ENCODE measurements around the gene PCID2. TPM values are rescaled to one million over a fixed set of nuclear protein-coding genes. Genes with fewer than 3 reads are reported as not detected.

The PCID2 gene
- total RNA-seq, 4 donors from 2014 or later = 28.0 to 44.2 (median 40.3) TPM

DNA sequence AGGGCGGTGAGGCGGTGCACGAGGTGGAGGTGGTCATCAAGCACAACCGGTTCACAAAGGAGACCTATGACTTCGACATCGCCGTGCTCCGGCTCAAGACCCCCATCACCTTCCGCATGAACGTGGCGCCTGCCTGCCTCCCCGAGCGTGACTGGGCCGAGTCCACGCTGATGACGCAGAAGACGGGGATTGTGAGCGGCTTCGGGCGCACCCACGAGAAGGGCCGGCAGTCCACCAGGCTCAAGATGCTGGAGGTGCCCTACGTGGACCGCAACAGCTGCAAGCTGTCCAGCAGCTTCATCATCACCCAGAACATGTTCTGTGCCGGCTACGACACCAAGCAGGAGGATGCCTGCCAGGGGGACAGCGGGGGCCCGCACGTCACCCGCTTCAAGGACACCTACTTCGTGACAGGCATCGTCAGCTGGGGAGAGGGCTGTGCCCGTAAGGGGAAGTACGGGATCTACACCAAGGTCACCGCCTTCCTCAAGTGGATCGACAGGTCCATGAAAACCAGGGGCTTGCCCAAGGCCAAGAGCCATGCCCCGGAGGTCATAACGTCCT lies 59.4 kb downstream of the PCID2 start:
- 91 to 95% methylated on average over 36 to 38 of the region's 38 CpGs for WGBS, 2 donors
- intact Hi-C loops (cut with DNase I; ENCODE audit: low total_unique reads) = no loop called here
- no peak overlapping the region for H3K4me3 ChIP-seq (ENCODE audit: low read depth, poor library complexity, severe bottlenecking)
- DNase-seq (ENCODE audit: low spot score in 2 of 2) = peak in 1 of 2 donors; percentile 85
- TF ChIP-seq, protein P1, sequence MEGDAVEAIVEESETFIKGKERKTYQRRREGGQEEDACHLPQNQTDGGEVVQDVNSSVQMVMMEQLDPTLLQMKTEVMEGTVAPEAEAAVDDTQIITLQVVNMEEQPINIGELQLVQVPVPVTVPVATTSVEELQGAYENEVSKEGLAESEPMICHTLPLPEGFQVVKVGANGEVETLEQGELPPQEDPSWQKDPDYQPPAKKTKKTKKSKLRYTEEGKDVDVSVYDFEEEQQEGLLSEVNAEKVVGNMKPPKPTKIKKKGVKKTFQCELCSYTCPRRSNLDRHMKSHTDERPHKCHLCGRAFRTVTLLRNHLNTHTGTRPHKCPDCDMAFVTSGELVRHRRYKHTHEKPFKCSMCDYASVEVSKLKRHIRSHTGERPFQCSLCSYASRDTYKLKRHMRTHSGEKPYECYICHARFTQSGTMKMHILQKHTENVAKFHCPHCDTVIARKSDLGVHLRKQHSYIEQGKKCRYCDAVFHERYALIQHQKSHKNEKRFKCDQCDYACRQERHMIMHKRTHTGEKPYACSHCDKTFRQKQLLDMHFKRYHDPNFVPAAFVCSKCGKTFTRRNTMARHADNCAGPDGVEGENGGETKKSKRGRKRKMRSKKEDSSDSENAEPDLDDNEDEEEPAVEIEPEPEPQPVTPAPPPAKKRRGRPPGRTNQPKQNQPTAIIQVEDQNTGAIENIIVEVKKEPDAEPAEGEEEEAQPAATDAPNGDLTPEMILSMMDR (IDR thresholded peaks at IDR 0.05) = no peak
- no peak for TF ChIP-seq POLR2A (IDR thresholded peaks at IDR 0.05)

DNA sequence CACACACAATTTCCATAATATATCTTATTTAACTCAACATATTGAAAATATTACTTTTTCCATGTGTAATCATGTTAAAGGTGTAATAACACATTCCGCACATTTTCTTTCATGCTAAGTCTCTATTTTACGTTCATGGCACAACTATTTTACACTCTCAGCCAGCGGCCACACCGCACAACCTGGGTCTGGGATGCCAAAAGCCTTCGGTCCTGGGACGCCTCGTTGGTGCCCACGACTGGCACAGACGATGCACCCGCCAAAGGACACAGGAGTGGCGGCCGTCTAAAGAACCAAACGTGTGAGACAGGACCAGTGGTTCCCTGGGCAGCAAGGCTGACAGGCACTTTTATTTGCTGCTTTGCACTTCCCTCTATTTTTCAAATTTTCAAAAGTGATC lies 60.1 kb downstream of the PCID2 start:
- WGBS, 2 donors = 89 to 93% methylated on average over 13 of the region's 13 CpGs
- TF ChIP-seq, protein P1 (IDR thresholded peaks at IDR 0.05) = no peak
- no peak for TF ChIP-seq POLR2A (IDR thresholded peaks at IDR 0.05)
- intact Hi-C loops (cut with DNase I; ENCODE audit: low total_unique reads) = no loop called here
- peak in 1 of 2 donors; percentile 76 for DNase-seq (ENCODE audit: low spot score in 2 of 2)
- no peak overlapping the region for H3K4me3 ChIP-seq (ENCODE audit: low read depth, poor library complexity, severe bottlenecking)

DNA sequence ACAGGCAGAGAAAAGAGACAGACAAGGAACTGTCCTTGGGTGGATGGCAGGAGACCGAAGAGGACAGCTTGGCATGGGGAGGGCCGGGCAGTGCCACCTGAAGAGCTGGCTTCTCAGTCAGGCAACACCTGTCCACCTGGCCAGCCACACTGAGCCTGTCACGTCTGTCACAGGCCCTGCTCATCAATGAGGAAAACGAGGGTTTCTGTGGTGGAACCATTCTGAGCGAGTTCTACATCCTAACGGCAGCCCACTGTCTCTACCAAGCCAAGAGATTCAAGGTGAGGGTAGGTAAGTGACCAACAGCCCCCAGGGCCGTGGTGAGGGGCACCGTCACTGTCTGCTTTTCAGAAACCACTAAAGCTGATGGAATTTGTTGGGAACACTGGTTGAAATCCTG lies 61.3 kb downstream of the PCID2 start:
- DNase-seq (ENCODE audit: low spot score in 2 of 2) = peak in 1 of 2 donors; percentile 39
- H3K4me3 ChIP-seq (ENCODE audit: low read depth, poor library complexity, severe bottlenecking) = no peak overlapping the region
- intact Hi-C loops (cut with DNase I; ENCODE audit: low total_unique reads) = no loop called here
- 88 to 89% methylated on average over 8 of the region's 8 CpGs for WGBS, 2 donors
- TF ChIP-seq, protein P1 (IDR thresholded peaks at IDR 0.05) = no peak
- TF ChIP-seq POLR2A (IDR thresholded peaks at IDR 0.05) = no peak

DNA sequence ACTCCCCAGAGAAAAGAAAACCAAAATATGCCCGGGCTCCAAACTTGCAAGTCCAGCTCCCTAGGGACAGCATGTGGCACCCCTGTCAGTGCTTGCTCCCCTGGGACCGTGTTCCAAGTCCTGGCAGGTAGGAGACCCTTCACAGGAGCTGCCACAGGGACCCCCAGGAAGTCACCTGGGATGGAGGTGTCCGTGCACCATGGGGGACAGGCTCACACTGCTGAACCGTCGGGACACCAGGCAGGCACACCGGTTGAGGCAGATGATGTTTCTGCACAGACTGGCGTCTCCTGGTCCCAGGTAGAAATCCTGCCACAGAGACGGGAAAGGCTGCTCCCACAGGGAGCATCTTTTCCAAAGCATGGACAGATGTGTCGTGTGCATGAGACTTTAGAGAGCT lies 61.7 kb downstream of the PCID2 start:
- TF ChIP-seq, protein P1 (IDR thresholded peaks at IDR 0.05) = no peak
- TF ChIP-seq POLR2A (IDR thresholded peaks at IDR 0.05) = no peak
- DNase-seq (ENCODE audit: low spot score in 2 of 2) = peak in 1 of 2 donors; percentile 66
- intact Hi-C loops (cut with DNase I; ENCODE audit: low total_unique reads) = no loop called here
- WGBS, 2 donors = 84 to 91% methylated on average over 9 of the region's 9 CpGs
- H3K4me3 ChIP-seq (ENCODE audit: low read depth, poor library complexity, severe bottlenecking) = no peak overlapping the region

DNA sequence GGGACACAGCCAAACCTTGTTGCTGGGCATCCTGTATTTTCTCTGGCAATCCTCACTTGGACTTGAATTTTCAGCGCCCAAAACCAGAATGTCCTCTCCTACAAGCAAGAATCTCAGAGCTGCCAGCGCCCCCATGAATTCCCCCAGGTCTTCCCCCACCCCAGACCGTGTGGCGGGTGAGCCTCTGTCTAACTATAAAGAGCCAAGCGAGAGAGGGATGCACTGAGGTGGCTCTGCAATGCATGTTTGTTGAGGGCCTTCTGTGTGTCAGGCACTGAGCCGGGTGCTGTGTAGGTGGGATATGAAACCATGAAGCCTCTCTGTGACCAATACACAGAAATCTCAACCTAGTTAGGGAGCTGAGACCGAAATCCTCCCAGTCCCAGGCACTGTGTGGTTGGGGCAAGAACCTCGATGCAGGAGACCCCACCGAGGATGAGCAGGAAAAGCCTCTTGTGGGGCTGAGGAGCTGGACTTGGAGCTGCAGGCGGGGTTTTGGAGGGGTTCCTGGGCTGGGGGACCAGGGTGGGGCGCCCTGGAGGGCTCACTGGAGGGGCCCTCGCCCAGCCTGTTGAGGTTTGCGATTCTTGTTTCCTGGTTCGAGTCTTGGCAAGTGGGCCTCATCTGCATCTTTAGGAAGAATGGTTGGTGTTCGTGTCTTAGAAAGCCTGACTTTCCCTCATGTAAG lies 62.4 kb downstream of the PCID2 start:
- H3K4me3 ChIP-seq (ENCODE audit: low read depth, poor library complexity, severe bottlenecking) = no peak overlapping the region
- 85 to 89% methylated on average over 15 of the region's 15 CpGs for WGBS, 2 donors
- intact Hi-C loops (cut with DNase I; ENCODE audit: low total_unique reads) = no loop called here
- peak in 1 of 2 donors; percentile 53 for DNase-seq (ENCODE audit: low spot score in 2 of 2)
- no peak for TF ChIP-seq POLR2A (IDR thresholded peaks at IDR 0.05)
- TF ChIP-seq, protein P1 (IDR thresholded peaks at IDR 0.05) = no peak

Measured in lower leg skin (tissue), 4 donors.